H1 (cell line): ENCODE measurements around the gene HS6ST3. TPM values are rescaled to one million over a fixed set of nuclear protein-coding genes. Genes with fewer than 3 reads are reported as not detected.

ENCODE experiments used
- CTCF ChIA-PET: fragments of 300-600 bp; sonication (Branson Sonifier 250); formaldehyde crosslinking; loops from one replicate; lab custom pipeline; 2021; ENCODE audit not compliant: partially characterized antibody; lab: Charles Lee
- POLR2A ChIA-PET: fragments of 300-600 bp; sonication (Branson Sonifier 250); formaldehyde crosslinking; loops from one replicate; lab custom pipeline; 2021; ENCODE audit warnings: inconsistent platforms; ENCODE audit not compliant: partially characterized antibody; lab: Charles Lee
- DNase-seq, 2 experiments: peaks; one replicate each; pipeline versions ENCODE4 v3.0.0 to v3.0.0-alpha.2; 2010 to 2022; ENCODE audit warnings: low spot score in 2 of 2, low read depth in 1 of 2, mixed read lengths in 1 of 2
- FAIRE-seq: peaks from 2 replicates; lab custom pipeline; 2011; peaks lifted over from hg19 to GRCh38; lab: Jason Lieb, UNC
- H2AFZ ChIP-seq: 2 replicates; pipeline ENCODE4 v1.8.1; 2012; ENCODE audit warnings: low read length, inconsistent platforms
- H2AK5ac ChIP-seq: 2 replicates; pipeline ENCODE4 v1.6.1; 2013; ENCODE audit warnings: low read depth, low read length
- H2BK120ac ChIP-seq: replicated peaks from 2 replicates; pipeline ENCODE3; 2013; ENCODE audit warnings: low read depth, low read length, inconsistent platforms
- H2BK12ac ChIP-seq: 2 replicates; pipeline ENCODE4 v1.6.1; 2013; ENCODE audit warnings: low read depth, low read length
- H2BK15ac ChIP-seq: 2 replicates; pipeline ENCODE4 v1.6.1; 2013; ENCODE audit warnings: low read length
- H2BK20ac ChIP-seq: 2 replicates; pipeline ENCODE4 v1.6.1; 2013; ENCODE audit warnings: low read length
- H2BK5ac ChIP-seq: 2 replicates; pipeline ENCODE4 v1.6.1; 2013; ENCODE audit warnings: low read depth, low read length
- H3K14ac ChIP-seq: 2 replicates; pipeline ENCODE4 v1.6.1; 2013; ENCODE audit warnings: inconsistent platforms; ENCODE audit not compliant: insufficient read length
- H3K18ac ChIP-seq: 2 replicates; pipeline ENCODE4 v1.6.1; 2013; ENCODE audit warnings: low read length; ENCODE audit errors: extremely low read depth
- H3K23ac ChIP-seq: 2 replicates; pipeline ENCODE4 v1.6.1; 2013; ENCODE audit warnings: inconsistent platforms; ENCODE audit not compliant: insufficient read length
- H3K23me2 ChIP-seq: 2 replicates; pipeline ENCODE4 v1.6.1; 2013; ENCODE audit warnings: low read depth, low read length
- H3K27ac ChIP-seq: 2 replicates; pipeline ENCODE4 v1.6.1; 2011; ENCODE audit warnings: low read depth, low read length, inconsistent platforms
- H3K27me3 ChIP-seq, 4 experiments: replicated peaks in 1 of 4; 1 replicate in 1 of 4; 2 replicates in 3 of 4; pipeline versions ENCODE4 v1.6.1 to v1.8.1; 2011 to 2013; ENCODE audit warnings: low read length in 3 of 4, mild to moderate bottlenecking in 3 of 4, inconsistent platforms in 2 of 4, mixed read lengths in 2 of 4, moderate library complexity in 1 of 4; ENCODE audit not compliant: control insufficient read depth in 3 of 4, insufficient read depth in 3 of 4; ENCODE audit errors: extremely low read depth in 1 of 4
- H3K36me3 ChIP-seq, 4 experiments: 2 replicates each; pipeline versions ENCODE4 v1.6.1 to v1.8.1; 2011 to 2013; ENCODE audit warnings: mild to moderate bottlenecking in 4 of 4, low read length in 3 of 4, moderate library complexity in 2 of 4, control low read depth in 1 of 4, inconsistent platforms in 1 of 4; ENCODE audit not compliant: insufficient read depth in 4 of 4, control insufficient read depth in 2 of 4
- H3K4ac ChIP-seq: replicated peaks from 2 replicates; pipeline ENCODE3; 2013; ENCODE audit warnings: low read length, low read depth, mixed read lengths, inconsistent platforms; ENCODE audit not compliant: insufficient read length
- H3K4me1 ChIP-seq, 4 experiments: replicated peaks in 1 of 4; 1 replicate in 1 of 4; 2 replicates in 3 of 4; pipeline versions ENCODE4 v1.6.1 to v1.8.1; 2011 to 2013; ENCODE audit warnings: low read length in 3 of 4, inconsistent platforms in 2 of 4, mixed read lengths in 1 of 4; ENCODE audit not compliant: insufficient read depth in 4 of 4, control insufficient read depth in 3 of 4
- H3K4me2 ChIP-seq, 2 experiments: 2 replicates each; pipeline versions ENCODE4 v1.6.1 to v1.8.1; 2011 to 2013; ENCODE audit warnings: low read depth in 2 of 2, low read length in 2 of 2, control low read depth in 1 of 2, inconsistent platforms in 1 of 2, mild to moderate bottlenecking in 1 of 2; ENCODE audit not compliant: insufficient read depth in 1 of 2
- H3K4me3 ChIP-seq, 4 experiments: fragments of 200-600, 300-600 bp in 1 of 4; sonication (generic), shearing (Covaris generic), sonication (Bioruptor Twin) in 1 of 4; 2 replicates each; pipeline versions ENCODE4 v1.5.1 to v1.8.1; 2011 to 2016; ENCODE audit warnings: low read length in 4 of 4, low read depth in 3 of 4, control low read depth in 2 of 4, inconsistent platforms in 2 of 4, mild to moderate bottlenecking in 2 of 4, mixed read lengths in 1 of 4, moderate library complexity in 1 of 4; ENCODE audit not compliant: insufficient read depth in 2 of 4; ENCODE audit errors: extremely low read depth in 1 of 4
- H3K56ac ChIP-seq: replicated peaks from 2 replicates; pipeline ENCODE3; 2013; ENCODE audit warnings: low read depth, mild to moderate bottlenecking, mixed read lengths, low read length, inconsistent platforms; ENCODE audit not compliant: insufficient read length
- H3K79me1 ChIP-seq: 2 replicates; pipeline ENCODE4 v1.6.1; 2013; ENCODE audit warnings: low read depth, low read length, control low read depth
- H3K79me2 ChIP-seq, 2 experiments: 2 replicates each; pipeline versions ENCODE4 v1.6.1 to v1.8.1; 2012 to 2013; ENCODE audit warnings: low read length in 2 of 2, mild to moderate bottlenecking in 2 of 2, inconsistent platforms in 1 of 2; ENCODE audit not compliant: insufficient read depth in 2 of 2, control insufficient read depth in 1 of 2
- H3K9ac ChIP-seq, 4 experiments: replicated peaks in 1 of 4; 1 replicate in 1 of 4; 2 replicates in 3 of 4; pipeline versions ENCODE4 v1.6.1 to v1.8.1; 2011 to 2013; ENCODE audit warnings: low read depth in 3 of 4, low read length in 3 of 4, control low read depth in 2 of 4, mild to moderate bottlenecking in 2 of 4, moderate library complexity in 2 of 4, inconsistent platforms in 1 of 4; ENCODE audit errors: extremely low read depth in 1 of 4
- H3K9me3 ChIP-seq, 2 experiments: 2 replicates each; pipeline versions ENCODE4 v1.6.1 to v1.8.1; 2012 to 2013; ENCODE audit warnings: mild to moderate bottlenecking in 2 of 2, moderate library complexity in 2 of 2, control low read depth in 1 of 2, inconsistent platforms in 1 of 2, low read depth in 1 of 2, low read length in 1 of 2, mixed read lengths in 1 of 2; ENCODE audit not compliant: insufficient read depth in 2 of 2
- H4K20me1 ChIP-seq, 2 experiments: replicated peaks in 1 of 2; 2 replicates each; pipeline versions ENCODE3 to v1.8.1; 2011 to 2013; ENCODE audit warnings: inconsistent platforms in 2 of 2, low read length in 2 of 2, mild to moderate bottlenecking in 1 of 2; ENCODE audit not compliant: insufficient read depth in 2 of 2, control insufficient read depth in 1 of 2
- H4K5ac ChIP-seq: 2 replicates; pipeline ENCODE4 v1.6.1; 2013; ENCODE audit warnings: low read length, low read depth, mixed read lengths, inconsistent platforms; ENCODE audit not compliant: insufficient read length
- H4K8ac ChIP-seq: 2 replicates; pipeline ENCODE4 v1.8.0; 2013; ENCODE audit warnings: mild to moderate bottlenecking, moderate library complexity, low read length, inconsistent platforms; ENCODE audit not compliant: insufficient read depth; ENCODE audit errors: extremely low read depth
- H4K91ac ChIP-seq: replicated peaks from 2 replicates; pipeline ENCODE3; 2013; ENCODE audit warnings: low read length, mixed read lengths, inconsistent platforms; ENCODE audit not compliant: insufficient read length
- TEAD4 ChIP-seq: IDR thresholded peaks from 2 replicates; pipeline ENCODE4 v1.6.1; 2012; ENCODE audit warnings: low read depth, low read length, inconsistent platforms, mixed read lengths
- YY1 ChIP-seq: IDR thresholded peaks from 2 replicates; pipeline ENCODE4 v1.6.1; 2011; ENCODE audit warnings: low read depth, mild to moderate bottlenecking, low read length
- WGBS, 2 experiments: shearing (Covaris generic) in 1 of 2; methylation state at CpG; one replicate each; pipeline versions ENCODE4 v1.1.6 to v1.1.7; 2013 to 2015; ENCODE audit warnings: low lambda C conversion rate in 2 of 2, mixed read lengths in 2 of 2, inconsistent platforms in 1 of 2, low coverage in 1 of 2, missing lambda C conversion rate in 1 of 2; ENCODE audit not compliant: insufficient replicate concordance in 2 of 2, insufficient coverage in 1 of 2, insufficient read length in 1 of 2; ENCODE audit errors: extremely low coverage in 1 of 2, missing lambda C conversion rate in 1 of 2; 5-methylcytosine and 5-hydroxymethylcytosine counted together
- polyA plus RNA-seq, 7 experiments: library from polyadenylated mRNA; depleted of rRNA in 3 of 7; stranded (reverse) in 5 of 7; unstranded in 2 of 7; fragments of >200 nt in 5 of 7; fragments of 200-250 nt in 2 of 7; gene quantifications; 1 replicate in 5 of 7; 2 replicates in 1 of 7; 4 replicates in 1 of 7; pipeline versions ENCODE4 v1.2.1 to v1.2.3, GENCODE V29; 2011 to 2013; ENCODE audit warnings: missing spikeins in 2 of 7, mixed read lengths in 2 of 7
- total RNA-seq: library from RNA; stranded (reverse); fragmentation: NEBNext Ultra II Directional; extraction: Animal tissue kit (Norgen Biotek cat#: 25700); gene quantifications from 2 replicates; pipeline ENCODE4 v1.2.1, GENCODE V29; 2021

HS6ST3 gene
- total and polyA plus RNA-seq, 2 of the 8 experiments (the other 6 are each of a cell fraction or from before 2014, with no cell fraction given), result 0.45 to 1.2 TPM

DNA sequence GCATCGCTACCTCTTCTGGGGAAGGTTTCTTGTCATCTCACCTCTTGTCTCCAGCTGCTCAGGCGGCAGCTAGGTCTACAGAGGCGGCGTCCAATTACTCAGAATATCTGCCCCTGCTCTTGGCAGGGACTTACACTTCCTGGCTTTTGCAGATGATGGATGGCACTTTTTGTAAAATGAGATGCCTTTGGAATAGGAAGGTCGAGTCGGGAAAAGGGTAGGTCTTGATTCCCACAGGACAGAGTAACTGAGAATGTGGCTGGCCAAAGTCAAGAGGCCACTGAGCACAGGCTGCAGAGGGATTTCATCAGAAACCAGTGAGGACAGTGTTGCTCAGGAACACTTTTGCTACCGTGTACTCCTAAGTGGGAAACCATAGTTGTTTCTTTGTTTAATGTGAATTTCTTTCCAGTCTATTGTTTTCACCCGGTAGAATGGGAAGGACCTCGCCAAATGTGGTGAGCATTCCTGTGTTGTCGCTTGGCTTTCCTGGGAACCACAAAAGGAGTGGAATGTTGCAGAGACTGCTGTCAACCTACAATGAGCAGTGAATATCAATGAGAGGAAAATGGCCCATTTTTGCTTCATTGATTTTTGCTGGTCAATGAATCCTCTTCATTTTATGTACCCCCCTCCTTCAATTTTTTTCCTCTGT, 383.7 kb downstream of the HS6ST3 start:
- TF ChIP-seq YY1, result no peak
- TF ChIP-seq TEAD4, result 0 out of 2 replicates have a peak, but pooled peaks have one; percentile 11
- FAIRE-seq (no peak), DNase-seq (no peak)
- Histone ChIP-seq H3K4me2 (no peak overlapping the region), H4K5ac (no peak overlapping the region), H2BK15ac (no peak overlapping the region), H3K36me3 (no peaks in the 10 kb centered on the region), H3K9ac (no peak overlapping the region), H4K8ac (no peak overlapping the region), H2BK12ac (no peak overlapping the region; the same call in 1 of the 2 replicates), H3K23me2 (no peaks in the 10 kb centered on the region), H4K20me1 (peaks cover 0 to 1% of the 10 kb centered on the region in 2 experiments), H3K18ac (no peak overlapping the region), H3K4ac (no peak overlapping the region), H3K4me3 (no peak overlapping the region), H3K4me1 (peaks cover 0 to 5% (median 2%) of the 10 kb centered on the region in 4 experiments; a peak in 2 of 7 replicates), H2BK20ac (no peak overlapping the region), H3K27ac (no peak overlapping the region), H4K91ac (no peak overlapping the region), H3K79me1 (no peaks in the 10 kb centered on the region), H3K56ac (no peak overlapping the region), H2BK120ac (no peak overlapping the region), H3K9me3 (no peaks in the 10 kb centered on the region), H3K23ac (no peak overlapping the region), H3K79me2 (no peaks in the 10 kb centered on the region), H3K27me3 (peaks cover 0 to 9% (median 1%) of the 10 kb centered on the region in 4 experiments; a peak in 4 of 7 replicates), H2AFZ (0 out of 2 replicates have a peak overlapping the region, but pooled peaks have one; percentile 34), H2AK5ac (no peak overlapping the region), H3K14ac (no peak overlapping the region), H2BK5ac (no peak overlapping the region)
- CTCF ChIA-PET, result no interaction called here
- 83% methylated on average over 10 of the region's 10 CpGs; no CpG with 5 or more reads in 1 of the 2 experiments for WGBS, 2 experiments
- POLR2A ChIA-PET, result no interaction called here
